WI38 (cell line): ENCODE measurements around the gene IQSEC1.

Source experiments
- H3K4me3 ChIP-seq: 2 replicates; pipeline ENCODE4 v1.5.1; 2011; ENCODE audit warnings: low read depth, mild to moderate bottlenecking, control low read depth, low read length
- TF ChIP-seq, protein P1 (sequence below): IDR thresholded peaks from 2 replicates; pipeline ENCODE4 v1.5.1; 2012; ENCODE audit warnings: low read depth, mild to moderate bottlenecking, control low read depth, low read length

Gene IQSEC1

DNA sequence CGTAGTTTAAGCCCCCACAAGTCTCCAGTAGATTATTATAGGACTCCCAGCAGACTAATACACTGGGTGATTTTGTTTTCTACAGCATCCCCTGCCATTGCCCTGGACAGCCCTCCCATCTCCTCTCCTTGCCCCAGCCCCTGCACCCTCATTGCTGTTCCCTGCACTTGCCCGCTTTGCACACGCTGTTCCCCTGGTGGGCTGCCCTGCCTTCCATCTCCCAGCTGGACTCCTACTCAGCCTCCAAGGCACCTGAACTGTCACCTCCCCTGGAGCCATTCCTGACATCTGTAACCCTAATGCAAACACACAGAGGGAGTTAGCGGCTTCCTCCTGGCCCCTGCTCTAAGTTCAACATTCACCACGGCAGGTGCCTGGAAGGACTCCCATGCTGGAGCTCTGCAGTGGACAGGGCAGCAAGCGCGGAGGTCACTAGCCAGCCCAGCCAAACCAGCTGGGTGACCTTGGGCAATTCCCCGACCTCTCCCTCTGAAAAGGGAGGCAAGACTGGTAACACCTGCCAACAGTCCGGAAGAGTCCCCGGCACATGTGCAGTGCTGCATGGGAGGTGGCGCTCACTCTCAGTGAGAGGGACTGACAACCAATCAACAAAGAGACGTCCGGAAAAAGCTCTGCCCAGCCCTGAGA, 38.8 kb upstream of the IQSEC1 start:
- TF ChIP-seq, protein P1, sequence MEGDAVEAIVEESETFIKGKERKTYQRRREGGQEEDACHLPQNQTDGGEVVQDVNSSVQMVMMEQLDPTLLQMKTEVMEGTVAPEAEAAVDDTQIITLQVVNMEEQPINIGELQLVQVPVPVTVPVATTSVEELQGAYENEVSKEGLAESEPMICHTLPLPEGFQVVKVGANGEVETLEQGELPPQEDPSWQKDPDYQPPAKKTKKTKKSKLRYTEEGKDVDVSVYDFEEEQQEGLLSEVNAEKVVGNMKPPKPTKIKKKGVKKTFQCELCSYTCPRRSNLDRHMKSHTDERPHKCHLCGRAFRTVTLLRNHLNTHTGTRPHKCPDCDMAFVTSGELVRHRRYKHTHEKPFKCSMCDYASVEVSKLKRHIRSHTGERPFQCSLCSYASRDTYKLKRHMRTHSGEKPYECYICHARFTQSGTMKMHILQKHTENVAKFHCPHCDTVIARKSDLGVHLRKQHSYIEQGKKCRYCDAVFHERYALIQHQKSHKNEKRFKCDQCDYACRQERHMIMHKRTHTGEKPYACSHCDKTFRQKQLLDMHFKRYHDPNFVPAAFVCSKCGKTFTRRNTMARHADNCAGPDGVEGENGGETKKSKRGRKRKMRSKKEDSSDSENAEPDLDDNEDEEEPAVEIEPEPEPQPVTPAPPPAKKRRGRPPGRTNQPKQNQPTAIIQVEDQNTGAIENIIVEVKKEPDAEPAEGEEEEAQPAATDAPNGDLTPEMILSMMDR = no peak
- no peak overlapping the region for H3K4me3 ChIP-seq

GRCh38 chr3:13111173-13111872, 38.1 kb upstream of the IQSEC1 start:
- TF ChIP-seq, protein P1 = no peak
- no peak overlapping the region for H3K4me3 ChIP-seq

GRCh38 chr3:13110678-13111116, 37.5 kb upstream of the IQSEC1 start:
- TF ChIP-seq, protein P1 = no peak
- H3K4me3 ChIP-seq = no peak overlapping the region

DNA sequence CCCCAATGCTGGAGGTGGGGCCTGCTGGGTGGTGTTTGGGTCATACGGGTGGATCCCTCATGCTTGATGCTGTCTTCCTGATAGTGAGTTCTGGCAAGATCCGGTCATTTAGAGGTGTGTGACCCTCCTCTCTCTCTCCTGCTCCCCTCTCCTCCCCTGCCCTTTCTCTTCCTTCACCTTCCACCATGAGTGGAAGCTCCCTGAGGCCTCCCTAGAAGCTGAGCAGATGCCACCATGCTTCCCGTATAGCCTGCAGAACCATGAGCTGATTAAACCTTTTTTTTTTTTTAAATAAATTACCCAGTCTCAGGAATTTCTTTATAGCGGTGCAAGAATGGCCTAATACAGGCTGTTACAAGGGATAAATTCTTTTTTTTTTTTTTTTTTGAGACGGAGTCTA, 36.3 kb upstream of the IQSEC1 start:
- no peak overlapping the region for H3K4me3 ChIP-seq
- TF ChIP-seq, protein P1 = no peak

DNA sequence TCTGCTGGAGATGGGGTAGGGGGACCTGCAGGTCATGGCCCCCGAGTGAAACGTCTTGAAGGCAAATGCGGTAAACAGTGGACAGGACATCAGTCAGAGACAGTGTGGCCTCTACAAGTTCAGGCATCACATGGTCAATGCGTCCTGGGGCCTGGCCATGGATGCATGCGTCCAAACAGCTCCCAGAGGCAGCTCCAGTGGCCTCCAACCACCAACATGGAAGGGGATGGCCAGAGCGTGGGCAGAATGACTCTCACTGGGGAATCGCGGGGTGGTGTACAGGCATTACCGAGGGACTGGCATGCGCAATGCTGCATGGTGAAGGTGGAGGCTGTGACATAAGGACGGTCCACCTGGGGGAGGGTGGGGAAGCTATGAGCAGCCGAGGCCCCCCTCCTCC, 35.6 kb upstream of the IQSEC1 start:
- TF ChIP-seq, protein P1 = no peak
- H3K4me3 ChIP-seq = no peak overlapping the region

GRCh38 chr3:13107661-13108060, 34.4 kb upstream of the IQSEC1 start:
- TF ChIP-seq, protein P1 = no peak
- H3K4me3 ChIP-seq = no peak overlapping the region

- TF ChIP-seq, protein P1 = no peak
- H3K4me3 ChIP-seq = no peak overlapping the region
Measured at GRCh38 chr3:13106308-13107001, 33.2 kb upstream of the IQSEC1 start.
